GDM1 (cell line): ENCODE measurements around the gene RNF212B.
"Not testable (repeated sequence)": the region's sequence is repeated elsewhere in the genome, so short reads cannot be mapped to it uniquely, and the experiment has no call there.

Source experiments
- DNase-seq: peaks from one replicate; lab custom pipeline; 2025; lab: John Stamatoyannopoulos, UW

Gene RNF212B

DNA sequence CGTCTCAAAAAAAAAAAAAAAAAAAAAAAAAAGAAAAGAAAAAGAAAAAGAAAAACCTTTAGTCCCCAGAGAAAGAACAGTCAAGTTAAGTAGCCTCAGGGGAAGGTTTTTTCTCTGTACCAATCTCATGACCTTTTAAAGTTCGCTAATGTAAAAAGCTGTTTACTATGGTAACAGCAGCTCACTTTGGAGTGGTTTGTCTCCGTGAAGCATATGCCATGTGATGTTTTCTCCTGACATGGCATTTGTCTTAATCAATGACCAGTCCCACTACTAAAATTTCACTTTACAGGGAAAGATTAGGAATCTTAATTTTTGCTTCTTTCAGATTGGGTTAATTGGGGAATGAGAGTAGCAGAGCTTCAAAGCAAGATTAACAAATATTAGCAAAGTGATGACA is 4.3 kb downstream of the RNF212B start:
- DNase-seq = no peak

DNA sequence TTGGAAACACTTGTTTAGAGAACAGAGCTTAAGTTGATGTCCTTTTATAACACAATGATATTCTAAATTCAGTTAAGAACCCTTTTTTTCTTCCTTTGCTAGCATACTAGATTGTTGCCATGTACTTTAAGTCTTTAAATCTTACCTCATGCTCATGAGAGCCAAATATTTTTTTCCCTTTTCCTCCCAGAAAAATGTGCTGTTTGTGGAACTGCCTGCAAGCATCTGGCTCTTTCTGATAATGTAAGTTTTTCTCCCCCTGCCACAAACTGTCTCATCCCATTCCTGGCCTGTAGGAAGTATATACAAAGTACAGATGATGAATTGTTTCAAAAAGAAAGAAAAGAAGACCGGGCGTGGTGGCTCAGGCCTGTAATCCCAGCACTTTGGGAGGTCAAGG is 5.3 kb downstream of the RNF212B start:
- DNase-seq = no peak

DNA sequence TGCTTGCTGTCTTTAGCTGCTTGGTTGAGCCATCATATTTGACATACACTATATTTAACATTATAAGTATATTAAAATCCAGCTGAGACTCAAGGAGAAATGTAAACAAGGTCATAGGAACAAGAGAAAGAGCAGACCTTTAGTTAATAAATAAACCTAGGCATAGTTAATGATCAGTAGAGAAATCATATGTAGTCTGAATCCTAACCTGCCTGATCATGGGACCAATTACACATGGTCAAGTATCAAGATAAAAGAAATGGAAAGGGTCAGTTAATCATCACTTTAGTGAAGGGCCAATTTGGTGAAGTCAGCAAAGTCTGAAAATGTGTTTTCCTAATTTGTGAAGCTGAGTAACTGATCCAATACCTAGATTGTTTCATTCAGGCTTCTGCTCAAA is 7.5 kb downstream of the RNF212B start:
- DNase-seq = no peak

DNA sequence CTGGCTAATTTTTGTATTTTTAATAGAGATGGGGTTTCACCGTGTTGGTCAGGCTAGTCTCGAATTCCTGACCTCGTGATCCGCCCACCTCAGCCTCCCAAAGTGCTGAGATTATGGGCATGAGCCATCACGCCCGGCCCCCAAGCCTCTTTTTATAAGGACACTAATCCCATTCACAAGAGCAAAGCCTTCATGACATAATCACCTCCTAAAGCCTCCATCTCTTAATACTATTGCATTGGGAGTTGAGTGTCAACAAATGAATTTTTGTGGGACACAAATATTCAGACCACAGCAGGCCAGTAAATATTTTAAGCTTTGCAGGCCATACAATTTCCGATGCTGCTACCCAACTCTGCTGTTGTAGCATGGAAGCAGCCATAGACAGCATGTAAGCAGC is 10.9 kb downstream of the RNF212B start:
- DNase-seq = no peak

GRCh38 chr14:23249824-23250223 is 12.1 kb downstream of the RNF212B start:
- no peak for DNase-seq

GRCh38 chr14:23252006-23252405 is 14.3 kb downstream of the RNF212B start:
- DNase-seq = no peak

GRCh38 chr14:23252420-23253333 is 14.9 kb downstream of the RNF212B start:
- DNase-seq = no peak

GRCh38 chr14:23258256-23258655 is 20.5 kb downstream of the RNF212B start:
- DNase-seq = no peak

GRCh38 chr14:23259426-23259825 is 21.7 kb downstream of the RNF212B start:
- no peak for DNase-seq

DNA sequence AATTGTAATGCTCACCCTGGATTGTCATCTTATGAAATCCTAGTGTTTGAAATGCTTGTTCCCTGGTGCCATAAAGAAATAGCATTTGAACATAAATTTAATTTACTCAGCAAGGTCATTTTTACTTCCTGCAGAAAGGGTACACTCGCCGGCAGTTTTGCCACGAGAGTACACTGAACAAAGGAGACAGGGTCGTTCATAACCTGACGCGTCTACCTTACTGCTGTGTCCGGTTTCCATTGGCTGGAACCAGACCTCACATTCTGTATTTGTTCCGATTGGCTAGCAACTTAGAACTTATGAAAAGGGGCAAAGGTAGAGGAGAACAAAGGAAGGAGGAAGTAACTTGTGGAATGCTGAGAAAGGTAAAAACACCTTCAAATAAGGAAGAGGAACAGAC is 23.1 kb downstream of the RNF212B start:
- DNase-seq = not testable (repeated sequence)

GRCh38 chr14:23269193-23269592 is 31.5 kb downstream of the RNF212B start:
- DNase-seq = no peak

DNA sequence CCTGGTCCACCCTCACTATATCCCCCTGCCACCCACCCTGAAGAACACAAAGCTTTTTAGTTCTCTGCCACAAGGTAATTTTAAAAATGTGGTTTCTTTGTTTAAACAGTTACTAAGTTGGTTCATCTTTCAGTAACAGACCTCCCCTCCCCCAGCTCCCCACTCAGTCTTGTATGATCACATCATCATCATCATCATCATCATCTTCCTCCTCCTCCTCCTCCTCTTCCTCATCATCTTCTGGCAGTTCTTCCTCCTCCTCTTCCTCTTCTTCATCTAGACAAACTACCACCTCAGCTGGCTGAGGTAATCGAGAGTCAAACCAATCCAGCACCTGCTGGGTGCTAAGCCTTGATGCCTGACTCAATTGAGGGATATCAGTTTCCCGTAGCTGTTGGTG is 37.7 kb downstream of the RNF212B start:
- no peak for DNase-seq

DNA sequence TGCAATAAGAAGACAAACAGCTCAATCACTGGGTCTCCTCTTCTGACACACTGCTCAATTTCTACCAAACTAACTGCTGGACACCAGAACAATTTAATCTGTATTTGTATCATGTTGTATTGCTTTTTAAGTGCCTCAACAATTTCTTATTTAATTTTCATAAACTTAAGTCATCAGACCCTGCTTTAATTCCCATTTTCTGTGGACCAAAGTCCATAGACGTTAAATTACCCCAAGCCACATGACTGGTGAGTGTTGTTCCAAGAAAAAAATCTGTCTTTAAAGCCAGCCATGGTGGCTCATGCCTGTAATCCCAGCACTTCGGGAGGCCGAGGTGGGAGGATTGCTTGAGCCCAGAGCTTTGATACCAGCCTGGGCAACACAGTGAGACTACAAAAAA is 39.5 kb downstream of the RNF212B start:
- DNase-seq = no peak

GRCh38 chr14:23277928-23278327 is 40.2 kb downstream of the RNF212B start:
- DNase-seq = not testable (repeated sequence)

GRCh38 chr14:23281247-23281646 is 43.5 kb downstream of the RNF212B start:
- no peak for DNase-seq

GRCh38 chr14:23284654-23285529 is 47.2 kb downstream of the RNF212B start:
- DNase-seq = no peak

DNA sequence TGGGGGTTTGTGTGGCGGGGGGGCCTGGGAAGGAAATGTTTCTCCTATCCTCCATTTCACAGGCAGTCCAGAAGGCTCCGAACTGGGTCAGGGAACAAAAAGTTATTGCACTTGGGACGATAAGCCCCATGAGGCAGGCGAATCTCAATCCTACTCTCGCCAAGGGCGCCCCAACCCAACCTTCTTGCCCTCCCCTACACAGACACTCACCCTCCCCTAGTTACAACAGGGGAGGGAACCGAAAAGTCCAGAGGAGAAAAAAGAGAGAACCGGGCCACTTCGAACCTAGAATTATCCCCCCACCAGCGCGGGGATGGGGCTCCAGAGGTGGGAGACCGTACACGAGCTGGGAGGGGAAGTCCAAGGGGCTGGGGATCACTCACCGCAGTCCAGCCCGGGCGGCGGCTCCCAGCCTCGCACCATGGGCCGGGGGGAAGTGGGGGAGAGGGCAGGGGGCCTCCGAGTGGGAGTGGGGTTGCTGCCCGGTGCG is 47.8 kb downstream of the RNF212B start:
- DNase-seq = no peak

GRCh38 chr14:23286020-23286901 is 48.5 kb downstream of the RNF212B start, which contains the start of gene HOMEZ:
TSS of gene HOMEZ (minus strand) at chr14:23286132. CDS start at chr14:23285952, 180 bp downstream.
- peak; percentile 98 for DNase-seq

GRCh38 chr14:23286902-23287479 is 49.3 kb downstream of the RNF212B start:
- no peak for DNase-seq

- peak; percentile 29 for DNase-seq
These were observed 57.2 kb downstream of the RNF212B start for GRCh38 chr14:23294734-23295561.
